ENCODE measurements around the gene PTTG1IP. TPM values are rescaled to one million over a fixed set of nuclear protein-coding genes. Genes with fewer than 3 reads are reported as not detected.

PTTG1IP gene
- total and polyA plus RNA-seq, 10 of the 15 experiments (the other 5 are each of a cell fraction or from before 2014, with no cell fraction given), result 2.4 to 56.4 (median 44.4) TPM

DNA sequence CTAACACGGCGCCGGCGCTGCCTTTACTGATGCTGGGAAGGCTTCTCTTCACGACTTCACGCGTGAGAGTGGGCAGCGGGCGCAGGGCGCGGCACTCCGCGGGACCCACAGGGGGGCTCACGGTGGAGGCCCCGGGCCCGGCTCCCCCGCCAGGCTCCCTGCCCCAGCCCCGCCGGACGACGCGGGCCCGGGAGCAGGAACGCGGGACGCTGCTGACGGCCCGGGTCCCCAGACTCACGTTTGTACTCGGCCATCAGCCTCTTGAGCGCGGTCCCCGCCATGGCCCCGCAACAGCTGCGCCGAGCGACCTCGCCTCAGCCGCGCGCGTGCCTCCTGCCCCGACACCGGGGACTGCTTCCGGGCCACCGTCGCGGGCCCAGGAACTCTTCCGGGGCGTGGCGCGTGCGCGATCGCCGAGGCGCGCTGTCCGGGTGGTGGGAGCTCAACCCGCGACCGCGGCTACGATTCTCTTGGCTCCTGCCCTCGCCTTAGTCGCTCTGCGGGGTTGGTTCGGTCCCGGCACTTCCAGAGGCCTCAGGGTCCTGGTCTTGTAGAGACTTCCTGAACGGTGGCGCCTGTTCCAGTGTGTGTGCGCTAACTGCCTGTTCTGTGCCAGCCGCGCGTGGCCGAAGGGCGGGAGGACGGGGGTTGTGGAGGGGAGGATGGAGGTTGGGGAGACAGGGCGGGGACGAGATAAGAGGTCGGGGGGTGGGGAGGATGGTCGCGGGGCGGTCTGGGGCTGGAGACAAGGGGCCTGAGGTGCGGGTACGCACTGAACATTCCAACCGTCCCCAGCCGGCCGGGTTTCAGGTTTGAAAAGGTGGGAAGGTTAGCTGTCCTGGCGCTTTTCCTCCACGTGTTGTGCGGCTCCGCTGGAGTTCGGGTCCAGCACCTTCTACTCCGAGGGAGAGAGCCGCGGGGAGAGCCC is 71.8 kb downstream of the PTTG1IP start, which contains the start of gene UBE2G2 (continued):
- TF ChIP-seq, protein P1, sequence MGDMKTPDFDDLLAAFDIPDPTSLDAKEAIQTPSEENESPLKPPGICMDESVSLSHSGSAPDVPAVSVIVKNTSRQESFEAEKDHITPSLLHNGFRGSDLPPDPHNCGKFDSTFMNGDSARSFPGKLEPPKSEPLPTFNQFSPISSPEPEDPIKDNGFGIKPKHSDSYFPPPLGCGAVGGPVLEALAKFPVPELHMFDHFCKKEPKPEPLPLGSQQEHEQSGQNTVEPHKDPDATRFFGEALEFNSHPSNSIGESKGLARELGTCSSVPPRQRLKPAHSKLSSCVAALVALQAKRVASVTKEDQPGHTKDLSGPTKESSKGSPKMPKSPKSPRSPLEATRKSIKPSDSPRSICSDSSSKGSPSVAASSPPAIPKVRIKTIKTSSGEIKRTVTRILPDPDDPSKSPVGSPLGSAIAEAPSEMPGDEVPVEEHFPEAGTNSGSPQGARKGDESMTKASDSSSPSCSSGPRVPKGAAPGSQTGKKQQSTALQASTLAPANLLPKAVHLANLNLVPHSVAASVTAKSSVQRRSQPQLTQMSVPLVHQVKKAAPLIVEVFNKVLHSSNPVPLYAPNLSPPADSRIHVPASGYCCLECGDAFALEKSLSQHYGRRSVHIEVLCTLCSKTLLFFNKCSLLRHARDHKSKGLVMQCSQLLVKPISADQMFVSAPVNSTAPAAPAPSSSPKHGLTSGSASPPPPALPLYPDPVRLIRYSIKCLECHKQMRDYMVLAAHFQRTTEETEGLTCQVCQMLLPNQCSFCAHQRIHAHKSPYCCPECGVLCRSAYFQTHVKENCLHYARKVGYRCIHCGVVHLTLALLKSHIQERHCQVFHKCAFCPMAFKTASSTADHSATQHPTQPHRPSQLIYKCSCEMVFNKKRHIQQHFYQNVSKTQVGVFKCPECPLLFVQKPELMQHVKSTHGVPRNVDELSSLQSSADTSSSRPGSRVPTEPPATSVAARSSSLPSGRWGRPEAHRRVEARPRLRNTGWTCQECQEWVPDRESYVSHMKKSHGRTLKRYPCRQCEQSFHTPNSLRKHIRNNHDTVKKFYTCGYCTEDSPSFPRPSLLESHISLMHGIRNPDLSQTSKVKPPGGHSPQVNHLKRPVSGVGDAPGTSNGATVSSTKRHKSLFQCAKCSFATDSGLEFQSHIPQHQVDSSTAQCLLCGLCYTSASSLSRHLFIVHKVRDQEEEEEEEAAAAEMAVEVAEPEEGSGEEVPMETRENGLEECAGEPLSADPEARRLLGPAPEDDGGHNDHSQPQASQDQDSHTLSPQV (IDR thresholded peaks at IDR 0.05), result no peak
- TF ChIP-seq TAF1 (IDR thresholded peaks at IDR 0.05; ENCODE audit: borderline replicate concordance, low read depth, low read length) (peak; percentile 78; the same call in 1 of the 2 replicates), PAX8 (IDR thresholded peaks at IDR 0.05) (no peak), SMC3 (IDR thresholded peaks at IDR 0.05; ENCODE audit: borderline replicate concordance, low read length) (no peak), PML (IDR thresholded peaks at IDR 0.05; ENCODE audit: low read length) (peak; percentile 66; the same call in 1 of the 2 replicates), EED (IDR thresholded peaks at IDR 0.05; ENCODE audit: low read depth) (no peak), BRCA1 (IDR thresholded peaks at IDR 0.05; ENCODE audit: low read depth, low read length) (no peak), JUND (IDR thresholded peaks at IDR 0.05; ENCODE audit: low read depth, low read length) (no peak), EP300 (IDR thresholded peaks at IDR 0.05; ENCODE audit: borderline replicate concordance in 1 of 2, control insufficient read depth in 1 of 2, low read depth in 2 of 2, low read length in 2 of 2) (no peak), MYB (IDR thresholded peaks at IDR 0.05; ENCODE audit: borderline replicate concordance, low read depth, low read length) (no peak), WRNIP1 (IDR thresholded peaks at IDR 0.05; ENCODE audit: borderline replicate concordance, low read depth, low read length) (no peak), SREBF1 (IDR thresholded peaks at IDR 0.05; ENCODE audit: low read length) (0 out of 2 replicates have a peak, but pooled peaks have one; percentile 59), MTA3 (IDR thresholded peaks at IDR 0.05; ENCODE audit: borderline replicate concordance, low read length) (no peak), IRF4 (IDR thresholded peaks at IDR 0.05; ENCODE audit: low read depth, low read length) (0 out of 2 replicates have a peak, but pooled peaks have one; percentile 17), ZZZ3 (IDR thresholded peaks at IDR 0.05; ENCODE audit: control insufficient read depth, insufficient read length, low read depth) (no peak), HDGF (IDR thresholded peaks at IDR 0.05) (0 out of 2 replicates have a peak, but pooled peaks have one; percentile 44), NFIC (IDR thresholded peaks at IDR 0.05; ENCODE audit: low read depth, low read length) (no peak), POLR2AphosphoS5 (IDR thresholded peaks at IDR 0.05; ENCODE audit: low read length) (peak; percentile 74; the same call in 1 of the 2 replicates), PAX5 (IDR thresholded peaks at IDR 0.05; ENCODE audit: borderline replicate concordance, low read depth, low read length) (peak; percentile 45; the same call in 1 of the 2 replicates)
- TF ChIP-seq, protein P2, sequence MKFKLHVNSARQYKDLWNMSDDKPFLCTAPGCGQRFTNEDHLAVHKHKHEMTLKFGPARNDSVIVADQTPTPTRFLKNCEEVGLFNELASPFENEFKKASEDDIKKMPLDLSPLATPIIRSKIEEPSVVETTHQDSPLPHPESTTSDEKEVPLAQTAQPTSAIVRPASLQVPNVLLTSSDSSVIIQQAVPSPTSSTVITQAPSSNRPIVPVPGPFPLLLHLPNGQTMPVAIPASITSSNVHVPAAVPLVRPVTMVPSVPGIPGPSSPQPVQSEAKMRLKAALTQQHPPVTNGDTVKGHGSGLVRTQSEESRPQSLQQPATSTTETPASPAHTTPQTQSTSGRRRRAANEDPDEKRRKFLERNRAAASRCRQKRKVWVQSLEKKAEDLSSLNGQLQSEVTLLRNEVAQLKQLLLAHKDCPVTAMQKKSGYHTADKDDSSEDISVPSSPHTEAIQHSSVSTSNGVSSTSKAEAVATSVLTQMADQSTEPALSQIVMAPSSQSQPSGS (IDR thresholded peaks at IDR 0.05; ENCODE audit: low read length), result no peak
- TF ChIP-seq, protein P3, sequence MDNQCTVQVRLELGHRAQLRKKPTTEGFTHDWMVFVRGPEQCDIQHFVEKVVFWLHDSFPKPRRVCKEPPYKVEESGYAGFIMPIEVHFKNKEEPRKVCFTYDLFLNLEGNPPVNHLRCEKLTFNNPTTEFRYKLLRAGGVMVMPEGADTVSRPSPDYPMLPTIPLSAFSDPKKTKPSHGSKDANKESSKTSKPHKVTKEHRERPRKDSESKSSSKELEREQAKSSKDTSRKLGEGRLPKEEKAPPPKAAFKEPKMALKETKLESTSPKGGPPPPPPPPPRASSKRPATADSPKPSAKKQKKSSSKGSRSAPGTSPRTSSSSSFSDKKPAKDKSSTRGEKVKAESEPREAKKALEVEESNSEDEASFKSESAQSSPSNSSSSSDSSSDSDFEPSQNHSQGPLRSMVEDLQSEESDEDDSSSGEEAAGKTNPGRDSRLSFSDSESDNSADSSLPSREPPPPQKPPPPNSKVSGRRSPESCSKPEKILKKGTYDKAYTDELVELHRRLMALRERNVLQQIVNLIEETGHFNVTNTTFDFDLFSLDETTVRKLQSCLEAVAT (IDR thresholded peaks at IDR 0.05), result no peak
- TF ChIP-seq, protein P4, sequence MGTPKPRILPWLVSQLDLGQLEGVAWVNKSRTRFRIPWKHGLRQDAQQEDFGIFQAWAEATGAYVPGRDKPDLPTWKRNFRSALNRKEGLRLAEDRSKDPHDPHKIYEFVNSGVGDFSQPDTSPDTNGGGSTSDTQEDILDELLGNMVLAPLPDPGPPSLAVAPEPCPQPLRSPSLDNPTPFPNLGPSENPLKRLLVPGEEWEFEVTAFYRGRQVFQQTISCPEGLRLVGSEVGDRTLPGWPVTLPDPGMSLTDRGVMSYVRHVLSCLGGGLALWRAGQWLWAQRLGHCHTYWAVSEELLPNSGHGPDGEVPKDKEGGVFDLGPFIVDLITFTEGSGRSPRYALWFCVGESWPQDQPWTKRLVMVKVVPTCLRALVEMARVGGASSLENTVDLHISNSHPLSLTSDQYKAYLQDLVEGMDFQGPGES (IDR thresholded peaks at IDR 0.05), result no peak
